PC-3 (cell line): Measurements from ENCODE around the gene ARHGEF6.

Experiments
- CTCF ChIP-seq: fragments of 300-600 bp; sonication (generic); conservative IDR thresholded peaks from 2 replicates; pipeline ENCODE4 v1.5.1; 2017; ENCODE audit warnings: antibody characterized with exemption, low read depth, mild to moderate bottlenecking, low read length
- EZH2 ChIP-seq: fragments of 300-600 bp; sonication (generic); IDR thresholded peaks from one replicate; pipeline ENCODE4 v1.6.1; 2017; ENCODE audit warnings: antibody characterized with exemption, mild to moderate bottlenecking, low read length; ENCODE audit not compliant: unreplicated experiment

- TF ChIP-seq CTCF (no peak), EZH2 (no peak)
Measured at GRCh38 chrX:136660896-136661295, 119.8 kb downstream of the ARHGEF6 start.
